WTC11 (cell line): ENCODE data around the gene APLN.

ENCODE experiments used
- CTCF ChIP-seq: fragments of 200-600 bp; IDR thresholded peaks from 2 replicates; pipeline ENCODE4 v1.8.0; 2022; ENCODE audit warnings: antibody characterized with exemption
- FOXK1 ChIP-seq: sonication (generic); formaldehyde crosslinking; IDR thresholded peaks from 2 replicates; pipeline ENCODE4 v1.8.0; 2022; ENCODE audit warnings: mild to moderate bottlenecking, moderate library complexity, missing genetic modification reagents
- USF1 ChIP-seq: sonication (generic); formaldehyde crosslinking; IDR thresholded peaks from 2 replicates; pipeline ENCODE4 v1.8.0; 2022; ENCODE audit warnings: mild to moderate bottlenecking, missing genetic modification reagents

- TF ChIP-seq USF1 (CRISPR knock-in tag) (no peak), CTCF (no peak), FOXK1 (CRISPR knock-in tag) (no peak)
Observed at GRCh38 chrX:129600981-129601424, 53.8 kb downstream of the APLN start.
